ENCODE data around the gene CORIN.

Gene CORIN

GRCh38 chr4:47831026-47831679 is 6.7 kb downstream of the CORIN start:
- in situ Hi-C loops (cut with MboI; ENCODE audit: low sequenced_read_pairs): no loop called here

DNA sequence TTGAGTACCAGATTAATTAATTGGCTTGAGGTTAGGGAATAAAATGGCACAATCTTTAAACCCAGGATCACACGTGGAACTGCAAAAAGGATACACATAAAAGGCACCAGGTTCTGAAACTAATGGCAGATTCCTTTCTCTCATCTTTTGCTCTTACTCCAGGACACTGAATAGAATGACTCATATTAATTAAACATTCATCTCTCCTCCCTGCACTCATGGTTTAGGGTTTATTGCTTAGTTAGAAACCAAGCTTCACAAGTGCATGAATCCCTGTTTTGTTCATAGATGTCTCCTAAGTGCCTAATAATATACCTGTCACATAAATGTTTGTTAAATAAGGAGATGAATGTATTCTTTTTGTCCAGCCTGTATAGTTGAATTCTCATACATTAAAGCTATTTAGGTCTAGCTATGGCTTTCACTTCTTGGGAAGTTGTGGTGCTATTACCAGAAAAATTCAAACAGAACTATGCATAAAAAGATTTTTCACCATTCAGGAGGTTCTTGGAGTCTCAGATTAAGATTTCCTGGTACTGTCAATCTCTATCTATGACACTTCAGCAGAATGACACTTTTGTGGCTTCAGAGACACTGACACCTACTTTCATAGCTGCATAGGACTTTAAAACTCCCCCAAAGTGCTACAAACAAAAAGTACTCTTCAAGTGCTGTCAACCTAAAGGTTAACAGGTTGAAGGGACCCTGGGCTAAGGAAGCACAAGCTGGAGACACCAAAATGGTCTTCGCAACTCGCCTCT is 7.4 kb downstream of the CORIN start:
- in situ Hi-C loops (cut with MboI; ENCODE audit: low sequenced_read_pairs): no loop called here

DNA sequence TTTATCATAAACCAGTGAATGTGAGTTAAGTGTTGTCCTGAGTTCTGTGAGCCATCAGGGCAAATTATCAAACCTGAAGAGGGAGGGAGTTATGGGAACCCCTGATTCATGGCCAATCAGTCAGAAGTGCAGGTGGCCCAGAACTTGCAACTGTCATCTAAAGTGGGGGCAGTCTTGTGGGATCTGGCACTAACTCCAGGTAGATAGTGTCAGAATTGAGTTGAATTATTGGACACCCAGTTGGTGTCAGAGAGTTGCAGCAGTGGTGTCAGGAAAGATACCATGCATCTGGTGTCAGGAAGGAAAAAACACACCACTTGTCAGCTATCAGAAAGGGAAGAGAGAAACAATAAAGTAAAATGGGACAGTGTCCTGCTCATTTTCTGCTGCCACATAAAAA is 8.4 kb downstream of the CORIN start:
- in situ Hi-C loops (cut with MboI; ENCODE audit: low sequenced_read_pairs): no loop called here

- in situ Hi-C loops (cut with MboI; ENCODE audit: low sequenced_read_pairs): no loop called here
Observed at GRCh38 chr4:47827343-47828047, 10.4 kb downstream of the CORIN start.

- in situ Hi-C loops (cut with MboI; ENCODE audit: low sequenced_read_pairs): no loop called here
Observed at GRCh38 chr4:47824840-47825239, 13.0 kb downstream of the CORIN start.

DNA sequence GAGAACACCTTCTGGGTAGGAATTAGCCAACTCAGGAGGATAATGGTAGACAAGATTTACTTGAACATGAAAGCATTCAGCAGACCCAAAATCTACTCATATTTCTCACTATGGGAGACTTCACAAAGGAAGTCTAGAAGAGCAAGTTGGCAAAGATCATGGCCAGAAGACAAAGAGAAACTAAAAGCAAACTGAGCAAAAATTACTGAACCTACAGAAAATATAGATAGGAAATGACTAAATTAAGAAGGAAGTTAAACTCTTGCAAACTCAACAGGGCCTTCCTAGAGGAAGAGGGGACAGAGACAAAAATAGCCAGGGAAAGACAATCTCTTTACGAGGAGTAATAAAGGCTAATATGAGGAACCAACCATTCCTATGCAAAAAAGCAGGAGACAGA is 18.7 kb downstream of the CORIN start:
- in situ Hi-C loops (cut with MboI; ENCODE audit: low sequenced_read_pairs): no loop called here

DNA sequence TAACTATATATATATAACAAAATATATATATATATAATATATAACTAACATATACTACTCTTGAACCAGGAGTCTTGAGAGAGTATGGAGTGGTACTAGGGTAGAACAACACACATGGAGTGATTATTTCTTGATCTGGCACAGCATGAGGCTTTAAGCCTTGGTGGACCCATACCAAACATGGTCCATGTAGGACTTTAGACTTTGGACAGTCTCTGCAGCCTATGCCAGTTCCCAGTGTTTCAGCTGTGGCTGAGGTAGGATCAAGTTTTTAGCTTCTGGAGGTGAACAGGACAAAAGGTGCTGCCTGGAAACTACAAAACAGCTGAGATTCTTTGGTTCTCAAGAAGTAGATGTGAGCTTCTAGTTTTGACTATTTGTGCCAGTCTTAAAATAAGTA is 20.6 kb downstream of the CORIN start:
- in situ Hi-C loops (cut with MboI; ENCODE audit: low sequenced_read_pairs): no loop called here

- in situ Hi-C loops (cut with MboI; ENCODE audit: low sequenced_read_pairs): no loop called here
Observed at GRCh38 chr4:47816748-47817147, 21.1 kb downstream of the CORIN start.

- in situ Hi-C loops (cut with MboI; ENCODE audit: low sequenced_read_pairs): no loop called here
Observed at GRCh38 chr4:47814618-47815295, 23.1 kb downstream of the CORIN start.

DNA sequence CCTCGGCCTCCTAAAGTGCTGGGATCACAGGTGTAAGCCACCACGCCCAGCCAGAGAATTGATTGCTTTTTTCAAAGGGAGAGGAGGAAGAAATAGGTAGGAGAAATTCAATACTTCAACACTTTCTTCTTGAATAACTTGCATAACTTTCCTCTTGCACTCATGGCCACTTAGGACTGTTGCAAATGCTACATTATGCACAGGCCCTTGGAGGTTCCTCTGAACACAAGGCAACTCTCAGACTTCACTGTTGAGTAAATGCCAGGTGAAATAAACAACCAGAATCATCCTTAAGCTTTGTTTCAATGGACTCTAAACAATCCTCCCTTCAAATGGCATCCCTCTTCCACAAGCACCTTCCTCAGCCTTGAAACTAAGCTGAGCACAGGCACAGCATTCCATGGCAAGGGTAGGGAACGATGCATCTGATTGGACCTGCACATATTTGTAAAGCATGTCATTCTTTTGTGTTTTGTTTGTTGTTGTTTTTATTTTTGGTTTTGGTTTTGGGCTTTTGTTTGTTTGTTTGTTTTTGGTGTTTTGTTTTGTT is 28.1 kb downstream of the CORIN start:
- in situ Hi-C loops (cut with MboI; ENCODE audit: low sequenced_read_pairs): no loop called here

- in situ Hi-C loops (cut with MboI; ENCODE audit: low sequenced_read_pairs): no loop called here
Observed at GRCh38 chr4:47804598-47804997, 33.3 kb downstream of the CORIN start.

- in situ Hi-C loops (cut with MboI; ENCODE audit: low sequenced_read_pairs): no loop called here
Observed at GRCh38 chr4:47801481-47802002, 36.3 kb downstream of the CORIN start.

- in situ Hi-C loops (cut with MboI; ENCODE audit: low sequenced_read_pairs): no loop called here
Observed at GRCh38 chr4:47798165-47798564, 39.7 kb downstream of the CORIN start.

DNA sequence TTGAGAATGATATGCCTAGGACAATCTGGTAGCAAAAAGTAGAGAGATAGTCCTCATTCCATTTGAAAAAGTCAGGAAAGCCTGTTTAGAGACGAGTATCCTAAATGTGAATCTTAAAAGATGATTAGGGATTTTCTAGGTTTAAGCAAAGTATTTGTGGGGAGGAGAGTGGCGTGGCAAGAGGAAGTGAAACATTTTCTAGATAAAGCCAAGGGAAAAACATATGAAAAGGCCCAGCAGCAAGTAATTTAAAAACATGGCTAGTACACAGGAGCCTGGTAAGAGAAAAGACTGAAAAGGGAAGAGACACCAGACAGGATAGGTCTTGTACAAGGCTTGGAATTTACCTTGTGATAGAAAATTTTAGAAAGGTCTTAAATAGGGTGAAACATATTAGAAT is 45.9 kb downstream of the CORIN start:
- in situ Hi-C loops (cut with MboI; ENCODE audit: low sequenced_read_pairs): no loop called here

DNA sequence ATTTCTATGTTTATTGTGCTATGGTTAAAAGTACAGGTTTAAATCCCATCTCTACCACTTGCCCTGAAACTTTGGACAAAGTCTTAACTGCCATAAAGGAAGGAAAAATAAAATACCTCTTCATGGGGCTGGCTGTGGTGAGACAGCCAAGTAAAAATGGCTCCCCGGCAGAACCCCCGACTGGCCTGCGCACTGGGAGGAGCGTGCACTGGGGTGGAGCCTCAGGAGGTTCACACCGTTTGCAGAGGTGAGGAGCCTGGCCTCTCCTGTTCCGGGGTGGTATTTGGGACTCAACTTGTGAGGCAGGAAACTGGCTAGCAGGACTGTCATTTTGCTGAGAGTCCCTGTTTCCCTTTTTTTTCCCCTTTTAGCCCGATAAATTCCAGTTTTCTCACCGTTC is 47.8 kb downstream of the CORIN start:
- in situ Hi-C loops (cut with MboI; ENCODE audit: low sequenced_read_pairs): no loop called here

DNA sequence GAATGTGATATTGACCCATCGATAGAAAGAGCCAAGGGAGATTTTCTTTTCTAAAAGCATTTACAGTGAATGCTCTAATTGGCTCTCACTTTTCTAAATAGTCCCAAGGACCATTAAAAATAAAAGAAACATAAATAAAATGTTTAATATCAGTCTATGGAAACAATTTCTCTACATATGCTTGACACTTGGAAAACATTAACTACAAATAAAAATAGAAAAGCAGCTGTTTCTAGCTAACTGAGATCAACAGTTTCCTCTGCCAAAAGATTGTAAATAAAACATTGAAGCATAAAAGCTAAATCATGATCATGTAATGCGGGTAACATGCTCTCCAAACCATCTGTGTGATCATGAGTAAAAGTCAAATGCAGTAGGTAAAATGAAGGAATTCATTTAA is 49.7 kb downstream of the CORIN start:
- in situ Hi-C loops (cut with MboI; ENCODE audit: low sequenced_read_pairs): no loop called here

GRCh38 chr4:47786958-47787370 is 50.9 kb downstream of the CORIN start:
- in situ Hi-C loops (cut with MboI; ENCODE audit: low sequenced_read_pairs): no loop called here

- in situ Hi-C loops (cut with MboI; ENCODE audit: low sequenced_read_pairs): no loop called here
Observed at GRCh38 chr4:47785153-47785552, 52.7 kb downstream of the CORIN start.

- in situ Hi-C loops (cut with MboI; ENCODE audit: low sequenced_read_pairs): no loop called here
Observed at GRCh38 chr4:47784222-47784621, 53.6 kb downstream of the CORIN start.

DNA sequence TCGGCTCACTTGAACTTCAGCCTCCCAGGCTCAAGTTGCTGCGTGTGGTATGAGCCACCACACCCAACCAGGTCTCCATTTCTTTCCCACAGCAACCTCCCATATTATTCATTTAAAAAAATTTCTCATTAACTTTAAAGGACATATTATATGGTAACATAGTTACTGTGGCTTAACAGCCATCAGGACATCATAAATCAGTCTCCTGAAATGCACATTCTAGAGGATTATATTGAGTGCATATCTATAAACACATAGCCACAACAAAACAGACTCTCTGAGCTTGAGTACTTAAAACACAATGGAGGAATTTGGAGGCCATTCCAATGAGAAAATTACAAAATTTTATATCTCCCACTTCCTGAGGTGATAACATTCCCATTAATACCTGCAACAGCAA is 61.5 kb downstream of the CORIN start:
- in situ Hi-C loops (cut with MboI; ENCODE audit: low sequenced_read_pairs): no loop called here

DNA sequence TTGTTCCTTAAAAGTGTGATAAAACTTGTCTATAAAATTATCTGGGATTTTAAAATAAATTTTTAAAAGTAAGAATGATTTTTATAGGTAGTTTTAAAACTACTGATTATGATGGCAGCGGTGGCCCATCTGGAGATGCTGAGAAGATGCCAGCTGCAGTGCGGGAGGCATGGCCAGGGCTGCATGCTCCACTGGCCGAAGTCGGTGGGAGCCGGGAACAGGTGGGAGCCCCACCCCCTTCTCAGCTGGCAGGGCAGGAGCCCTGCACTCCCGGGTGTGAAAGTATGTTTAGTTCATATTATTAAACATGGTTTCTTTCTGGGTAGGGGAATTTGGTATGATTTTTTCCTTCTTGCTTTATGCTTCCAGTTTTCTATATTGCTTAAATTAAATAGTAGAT is 63.8 kb downstream of the CORIN start:
- in situ Hi-C loops (cut with MboI; ENCODE audit: low sequenced_read_pairs): no loop called here

Data from hTERT RPE-1 (cell line).